Stimulated activated CD4-positive, alpha-beta T cell treated with anti-CD3 and anti-CD28 coated beads, TNF-alpha, amount 100 ng/mL, for 24 hours (primary cell): Measurements from ENCODE around the gene ZFAND2A.
"Not testable (repeated sequence)": the region's sequence is repeated elsewhere in the genome, so short reads cannot be mapped to it uniquely, and the experiment has no call there.

Experiments used
- DNase-seq, 3 experiments: peaks; one replicate each; pipeline ENCODE4 v3.0.0-alpha.2; 2020; ENCODE audit warnings: low read depth in 3 of 3

ZFAND2A gene, protein sequence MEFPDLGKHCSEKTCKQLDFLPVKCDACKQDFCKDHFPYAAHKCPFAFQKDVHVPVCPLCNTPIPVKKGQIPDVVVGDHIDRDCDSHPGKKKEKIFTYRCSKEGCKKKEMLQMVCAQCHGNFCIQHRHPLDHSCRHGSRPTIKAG

DNA sequence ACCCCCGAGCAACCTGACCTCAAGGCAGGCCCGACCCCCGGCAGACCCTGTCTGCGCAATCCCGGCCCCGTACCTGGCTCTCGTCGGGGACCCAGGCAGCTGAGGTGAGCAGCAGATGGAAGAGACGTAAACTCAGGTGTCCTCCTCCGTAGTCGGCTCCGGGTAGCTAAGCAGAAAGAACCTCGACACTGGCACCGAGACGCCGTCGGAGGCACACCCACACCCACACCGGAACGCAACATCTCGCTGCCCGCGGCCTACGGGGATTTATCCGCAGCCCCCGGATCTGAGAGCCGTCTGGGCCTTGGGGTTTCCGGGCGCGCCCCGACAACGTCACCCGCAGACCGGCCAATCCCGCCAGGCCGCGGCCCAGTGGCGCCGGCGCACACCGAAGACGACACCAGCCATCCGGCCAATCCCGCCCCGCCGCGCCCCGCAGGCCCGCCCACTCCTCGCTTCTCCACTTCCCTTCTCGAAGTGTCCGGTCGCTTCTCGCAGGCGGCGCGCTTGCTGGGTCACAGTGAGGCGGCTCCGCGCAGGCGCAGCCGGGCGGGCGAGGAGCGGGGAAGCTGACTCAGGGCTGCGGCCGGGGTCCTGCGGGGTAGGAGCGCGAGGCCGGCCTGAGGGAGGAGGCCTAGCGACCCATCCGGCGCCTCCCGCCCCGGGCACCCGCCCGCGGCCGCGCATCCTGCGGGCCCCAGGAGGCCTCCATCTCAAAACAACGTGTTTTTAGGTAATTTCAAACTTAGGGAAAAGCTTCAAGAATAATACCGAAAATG, at the start of gene ZFAND2A:
Gene ZFAND2A, minus strand, starts transcription at position 306 of the 779 bp plus-strand sequence. CDS start 1,984 bp downstream, outside the sequence.
- peak; percentile 97 to 99 (median 99) for DNase-seq

DNA sequence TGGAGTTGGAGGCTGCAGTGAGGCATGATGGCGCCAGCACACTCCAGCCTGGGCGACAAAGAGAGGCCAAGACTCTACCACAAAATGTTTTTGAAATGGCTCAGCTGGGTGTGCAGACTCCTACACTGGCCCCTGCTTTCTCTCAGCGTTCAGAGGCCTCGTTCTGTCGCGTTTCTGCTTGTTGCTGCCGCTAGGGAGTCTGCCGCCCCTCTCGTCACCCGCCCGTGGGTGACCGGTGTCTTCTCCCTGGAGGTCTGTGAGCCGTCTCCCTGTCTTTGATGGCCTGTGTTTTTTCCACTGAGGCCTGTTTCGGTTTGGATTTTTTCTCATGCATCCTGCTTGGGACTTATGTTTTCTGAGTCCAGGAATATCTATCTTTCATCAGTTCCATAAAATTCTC, 49.1 kb upstream of the ZFAND2A start:
- no peak for DNase-seq

DNA sequence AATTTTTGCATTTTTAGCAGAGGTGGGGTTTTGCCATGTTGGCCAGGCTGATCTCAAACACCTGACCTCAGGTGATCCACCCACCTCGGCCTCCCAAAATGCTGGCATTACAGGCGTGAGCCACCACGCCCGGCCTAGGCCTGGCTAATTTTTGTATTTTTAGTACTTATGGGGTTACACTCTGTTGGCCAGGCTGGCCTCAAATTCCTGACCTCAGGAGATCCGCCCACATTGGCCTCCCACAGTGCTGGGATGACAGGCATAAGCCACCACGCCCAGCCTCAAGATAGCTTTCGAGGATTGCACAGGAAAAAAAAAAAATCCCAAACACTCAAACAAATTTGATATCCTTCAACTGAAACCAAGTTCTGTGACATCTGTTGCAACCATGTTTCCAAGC, 45.7 kb upstream of the ZFAND2A start:
- not testable (repeated sequence) for DNase-seq

DNA sequence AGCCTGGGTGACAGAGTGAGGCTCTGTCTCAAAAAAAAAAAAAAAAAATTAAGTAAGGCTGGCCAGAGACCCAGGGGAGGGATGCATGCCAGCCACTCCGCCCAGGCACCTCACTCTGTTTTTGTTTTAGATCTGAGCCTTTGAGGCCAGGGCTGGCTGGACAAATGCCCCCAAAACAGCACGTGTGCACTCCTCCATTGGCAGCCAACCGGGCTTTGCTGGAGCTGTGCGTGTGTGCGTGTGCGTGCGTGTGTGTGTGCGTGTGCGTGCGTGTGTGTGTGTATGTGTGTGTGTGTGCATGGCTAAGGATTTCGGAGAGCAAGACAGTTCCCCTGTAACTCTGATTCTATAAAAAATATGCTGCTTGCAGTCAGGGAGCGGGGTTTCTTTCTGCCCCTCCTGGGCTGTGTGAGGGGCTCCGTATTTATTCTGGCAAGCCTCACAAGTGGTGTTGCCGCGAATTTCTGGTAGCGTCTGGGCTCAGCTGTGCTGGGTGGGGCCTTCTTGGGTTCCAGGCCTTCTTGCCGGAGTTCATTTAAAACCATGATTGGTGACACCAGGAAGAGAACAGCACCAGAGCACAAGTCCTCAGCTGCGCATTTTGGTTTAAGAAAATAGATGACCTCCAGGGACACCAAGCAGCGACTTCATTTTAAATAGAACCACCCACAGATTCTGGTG, 44.6 kb upstream of the ZFAND2A start:
- DNase-seq = no peak

DNA sequence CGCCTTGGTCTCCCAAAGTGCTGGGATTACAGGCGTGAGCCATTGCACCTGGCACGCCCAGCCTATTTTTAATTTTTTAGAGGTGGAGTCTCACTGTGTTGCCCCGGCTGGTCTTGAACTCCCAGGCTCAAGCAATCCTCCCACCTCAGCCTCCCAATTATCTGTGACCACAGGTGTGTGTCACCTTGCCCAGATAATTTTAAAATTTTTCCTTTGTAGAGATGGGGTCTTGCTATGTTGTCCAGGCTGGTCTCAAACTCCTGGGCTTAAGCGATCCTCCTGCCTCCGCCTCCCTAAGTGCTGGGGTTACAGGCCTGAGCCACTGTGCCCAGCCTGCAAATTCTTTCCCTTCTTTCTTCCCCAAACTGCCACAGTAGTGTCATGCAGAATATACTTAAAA, 42.9 kb upstream of the ZFAND2A start:
- DNase-seq = not testable (repeated sequence)

DNA sequence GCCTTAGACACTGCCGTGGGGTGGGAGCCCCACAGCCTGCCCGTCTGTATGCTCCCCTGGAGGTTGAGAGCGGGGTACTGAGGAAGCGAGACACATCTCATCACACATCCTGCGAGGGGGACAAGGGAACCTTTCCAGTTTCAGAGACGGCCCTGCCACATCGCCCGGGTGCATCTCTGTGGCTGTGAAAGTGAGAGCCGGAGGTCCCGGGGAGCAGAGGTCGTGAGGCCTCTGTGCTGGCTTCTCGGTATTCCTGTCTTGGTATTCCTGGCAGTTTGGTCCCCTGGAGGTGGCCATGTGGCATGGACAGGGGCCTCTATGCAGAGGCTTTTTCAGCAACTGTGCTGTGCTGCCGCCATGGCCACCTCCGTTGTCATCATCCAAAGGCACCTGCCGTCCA, 41.9 kb upstream of the ZFAND2A start:
- DNase-seq = no peak

DNA sequence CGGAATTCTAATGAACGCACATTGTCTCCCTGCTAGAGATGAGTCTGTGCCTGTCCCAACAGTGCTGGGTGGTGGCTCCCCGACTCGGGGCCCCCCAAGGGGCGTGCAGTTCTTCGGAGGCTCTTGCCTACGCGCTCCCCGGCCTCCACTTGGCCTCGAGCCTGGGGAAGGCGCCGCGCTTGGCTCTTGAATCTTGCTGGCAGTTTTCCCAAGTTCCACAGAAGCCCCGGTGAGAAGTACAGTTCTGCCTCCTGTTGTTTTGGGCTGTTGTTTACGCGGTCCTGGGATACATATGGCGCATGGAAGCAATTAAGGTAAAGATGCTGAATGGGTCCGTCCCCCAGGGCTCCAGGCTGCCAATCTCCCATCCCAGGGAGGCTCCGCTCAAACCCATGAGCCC, 40.0 kb upstream of the ZFAND2A start:
- DNase-seq = no peak

DNA sequence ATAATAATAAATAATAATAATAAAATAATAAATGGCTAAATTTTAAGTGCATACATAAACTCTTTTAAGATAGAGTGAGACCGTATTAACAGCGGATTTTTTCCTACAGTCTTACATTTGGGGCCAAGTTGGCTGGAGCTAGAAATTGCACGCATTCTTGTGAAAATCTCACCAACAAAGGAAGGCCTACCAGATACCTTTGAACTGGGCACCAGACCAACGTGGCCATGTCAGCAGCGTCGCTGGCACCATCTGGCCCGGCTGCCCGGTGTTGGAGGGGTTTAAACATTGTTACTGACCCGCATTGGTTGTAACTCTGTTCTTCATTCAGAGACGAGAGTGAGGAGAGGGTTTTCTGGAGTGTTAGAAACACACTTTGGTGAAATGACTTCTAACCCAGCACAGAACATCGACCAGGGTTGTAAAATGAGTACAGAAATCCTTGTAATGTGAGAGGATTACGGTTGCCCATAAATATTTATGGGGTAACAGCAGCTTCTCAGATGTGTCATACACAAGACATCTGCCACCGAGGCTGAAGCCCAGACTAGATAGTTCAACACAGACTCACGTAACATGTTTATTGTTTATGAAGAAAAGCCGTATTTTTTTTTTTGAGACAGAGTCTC, 38.1 kb upstream of the ZFAND2A start:
- DNase-seq = no peak

DNA sequence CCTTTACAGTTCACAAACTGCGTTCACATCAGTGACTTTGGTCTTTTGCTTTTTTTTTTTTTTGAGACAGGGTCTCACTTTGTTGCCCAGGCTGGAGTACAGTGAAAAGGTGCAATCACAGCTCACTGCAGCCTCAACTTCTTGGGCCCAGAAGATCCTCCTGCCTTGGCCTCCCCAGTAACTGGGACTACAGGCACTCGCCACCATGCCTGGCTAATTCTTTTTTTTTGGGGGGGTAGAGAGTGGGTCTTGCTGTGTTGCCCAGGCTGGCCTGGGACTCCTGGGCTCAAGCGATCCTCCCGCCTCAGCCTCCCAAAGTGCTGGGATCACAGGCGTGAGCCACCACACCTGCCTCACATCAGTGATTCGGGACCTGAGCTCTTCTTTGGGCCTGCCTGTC, 37.0 kb upstream of the ZFAND2A start:
- no peak for DNase-seq

DNA sequence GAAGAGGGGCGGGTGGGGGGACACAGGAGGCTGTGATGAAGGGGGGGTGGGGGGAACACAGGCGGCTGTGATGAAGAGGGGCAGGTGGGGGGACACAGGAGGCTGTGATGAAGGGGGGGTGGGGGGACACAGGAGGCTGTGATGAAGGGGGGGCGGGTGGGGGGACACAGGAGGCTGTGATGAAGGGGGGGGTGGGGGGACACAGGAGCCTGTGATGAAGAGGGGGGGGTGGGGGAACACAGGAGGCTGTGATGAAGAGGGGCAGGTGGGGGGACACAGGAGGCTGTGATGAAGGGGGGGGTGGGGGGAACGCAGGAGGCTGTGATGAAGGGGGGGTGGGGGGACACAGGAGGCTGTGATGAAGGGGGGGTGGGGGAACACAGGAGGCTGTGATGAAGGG, 36.4 kb upstream of the ZFAND2A start:
- DNase-seq = not testable (repeated sequence)

DNA sequence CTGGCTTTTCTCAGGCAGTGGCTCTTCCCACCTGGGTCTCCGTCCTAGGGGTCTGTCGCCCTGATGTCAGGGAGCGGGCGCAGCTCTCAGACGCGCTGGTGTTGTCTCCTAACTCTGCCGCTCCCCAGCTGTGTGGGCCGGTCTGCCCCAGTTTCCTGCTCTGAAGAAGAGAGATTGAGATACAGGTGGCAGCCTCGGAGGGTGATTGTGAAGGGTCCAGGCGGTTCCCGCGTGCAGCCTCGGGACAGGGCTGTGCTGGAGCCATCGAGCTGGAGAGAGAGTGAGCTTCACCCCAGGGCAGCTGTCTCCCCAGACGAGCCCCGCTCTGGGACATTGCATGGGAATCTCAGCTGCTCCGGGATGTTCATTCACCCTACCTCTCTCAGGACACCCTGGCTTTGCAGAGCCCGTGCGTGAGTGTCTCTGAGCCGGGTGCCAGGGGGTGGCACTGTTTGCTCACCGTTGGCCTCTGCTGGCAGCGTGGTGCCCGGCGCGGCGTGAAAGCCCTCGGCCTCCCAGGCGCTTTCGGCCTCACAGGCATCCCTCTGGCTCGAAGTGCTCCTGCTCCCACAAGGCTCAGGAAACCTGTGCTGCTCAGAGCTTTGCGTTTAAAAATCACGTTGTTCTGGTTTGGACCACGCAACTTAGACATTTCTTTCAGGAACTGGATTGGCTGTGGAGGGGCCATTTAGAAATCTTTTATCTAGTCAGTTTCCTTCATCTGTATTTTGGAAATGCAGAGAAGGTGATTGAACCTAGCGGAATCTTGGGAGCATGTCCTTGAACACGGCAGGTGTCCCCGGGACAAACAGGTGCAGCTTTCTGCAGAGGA, 33.8 kb upstream of the ZFAND2A start:
- DNase-seq = no peak

DNA sequence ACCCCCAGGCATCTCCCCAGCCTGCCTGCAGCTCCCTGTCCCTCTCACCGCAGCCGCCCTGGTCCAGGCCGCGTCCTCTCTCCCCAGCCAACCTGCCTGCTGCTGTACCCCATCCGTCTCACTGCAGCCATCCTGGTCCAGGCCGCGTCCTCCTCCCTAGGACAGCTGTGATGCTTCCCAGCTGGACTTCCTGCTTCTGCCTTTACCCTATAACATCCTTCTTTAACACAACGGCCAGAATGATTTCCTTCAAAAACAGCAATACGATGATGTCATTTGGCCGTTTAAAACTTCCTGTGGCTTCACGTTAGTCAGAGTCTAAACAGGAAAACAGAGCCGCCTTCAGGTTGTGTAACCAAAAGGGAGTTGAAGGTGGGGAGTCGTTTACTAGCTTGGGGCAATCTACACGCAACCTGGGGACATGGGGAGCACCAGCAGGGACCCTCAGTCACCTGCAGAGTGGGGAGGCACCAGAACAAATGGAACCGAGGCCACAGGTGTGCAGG, 32.2 kb upstream of the ZFAND2A start:
- DNase-seq = no peak

DNA sequence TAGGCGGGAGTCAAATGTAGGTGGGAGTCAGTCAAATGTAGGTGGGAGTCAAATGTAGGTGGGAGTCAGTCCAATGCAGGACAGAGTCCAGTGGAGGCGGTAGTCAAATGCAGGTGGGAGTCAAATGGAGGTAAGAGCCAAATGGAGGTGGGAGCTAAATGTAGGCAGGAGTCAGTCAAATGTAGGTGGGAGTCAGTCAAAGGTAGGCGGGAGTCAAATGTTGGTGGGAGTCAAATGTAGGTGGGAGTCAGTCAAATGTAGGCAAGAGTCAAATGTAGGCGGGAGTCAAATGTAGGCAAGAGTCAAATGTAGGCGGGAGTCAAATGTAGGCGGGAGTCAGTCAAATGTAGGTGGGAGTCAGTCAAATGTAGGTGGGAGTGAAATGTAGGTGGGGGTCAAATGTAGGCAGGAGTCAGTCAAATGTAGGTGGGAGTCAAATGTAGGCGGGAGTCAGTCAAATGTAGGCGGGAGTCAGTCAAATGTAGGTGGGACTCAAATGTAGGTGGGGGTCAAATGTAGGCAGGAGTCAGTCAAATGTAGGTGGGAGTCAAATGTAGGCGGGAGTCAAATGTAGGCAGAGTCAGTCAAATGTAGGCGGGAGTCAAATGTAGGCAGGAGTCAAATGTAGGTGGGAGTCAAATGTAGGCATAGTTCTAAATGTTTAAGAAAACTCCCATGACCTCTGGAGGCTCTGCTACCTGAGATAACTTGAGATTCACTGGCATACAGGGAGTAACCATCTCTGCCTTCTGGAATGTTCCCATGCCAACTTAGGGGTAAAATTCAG, 30.2 kb upstream of the ZFAND2A start:
- no peak for DNase-seq

DNA sequence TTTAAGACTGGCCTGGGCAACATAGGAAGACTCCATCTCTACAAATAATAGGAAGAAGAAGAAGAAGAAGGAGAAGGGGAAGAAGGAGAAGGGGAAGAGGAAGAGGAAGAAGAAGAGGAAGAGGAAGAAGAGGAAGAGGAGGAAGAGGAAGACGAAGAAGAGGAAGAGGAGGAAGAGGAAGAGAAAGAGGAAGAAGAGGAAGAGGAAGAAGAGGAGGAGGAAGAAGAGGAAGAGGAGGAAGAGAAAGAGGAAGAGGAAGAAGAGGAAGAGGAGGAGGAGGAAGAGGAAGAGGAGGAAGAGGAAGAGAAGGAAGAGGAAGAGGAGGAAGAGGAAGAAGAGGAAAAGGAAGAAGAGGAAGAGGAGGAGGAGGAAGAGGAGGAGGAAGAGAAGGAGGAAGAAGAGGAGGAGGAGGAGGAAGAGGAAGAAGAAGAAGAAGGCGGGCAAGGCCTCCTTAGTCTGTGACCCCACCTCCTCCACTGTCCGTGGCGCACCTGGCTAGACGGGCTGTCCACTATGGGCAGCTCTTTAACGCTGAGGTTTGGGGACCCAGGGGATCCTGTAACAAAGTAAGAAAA, 28.8 kb upstream of the ZFAND2A start:
- DNase-seq = no peak

DNA sequence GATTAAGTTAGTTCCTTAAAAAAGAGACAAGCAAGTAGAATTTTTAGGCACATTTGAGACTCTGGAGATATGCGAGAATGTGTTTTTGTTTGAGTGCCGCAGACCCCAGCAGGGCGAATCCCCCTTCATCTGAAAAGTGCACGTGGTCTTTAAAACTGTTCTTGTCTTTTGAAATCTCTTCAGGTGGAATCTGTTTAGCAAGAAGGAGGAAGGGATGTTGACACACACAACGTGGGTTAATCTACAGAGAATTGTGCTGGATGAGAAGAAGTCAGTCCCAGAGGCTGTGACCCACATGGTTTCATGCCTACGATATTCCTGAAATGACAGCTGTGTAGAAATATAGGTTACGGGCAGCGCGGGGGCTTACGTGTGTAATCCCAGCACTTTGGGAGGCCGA, 27.1 kb upstream of the ZFAND2A start:
- no peak for DNase-seq

DNA sequence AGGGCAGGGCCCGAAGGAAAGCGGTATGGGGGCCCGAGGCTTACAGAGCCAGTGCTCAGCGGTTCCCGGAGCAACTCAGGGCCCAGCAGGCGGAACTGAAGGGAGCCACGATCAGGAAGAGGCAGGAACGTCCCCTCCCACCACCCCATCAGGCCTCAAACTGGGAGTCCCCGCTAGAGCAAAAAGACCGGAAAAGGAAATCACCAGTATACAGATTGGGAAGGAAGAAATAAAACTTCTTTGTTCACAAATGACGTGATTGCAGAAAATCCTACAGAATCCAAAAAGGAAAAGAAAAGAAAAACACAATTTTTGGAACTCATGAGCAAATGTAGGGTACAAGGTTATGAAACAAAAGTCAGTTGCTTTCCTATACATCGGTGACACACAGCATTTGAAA, 21.6 kb upstream of the ZFAND2A start:
- DNase-seq = no peak

DNA sequence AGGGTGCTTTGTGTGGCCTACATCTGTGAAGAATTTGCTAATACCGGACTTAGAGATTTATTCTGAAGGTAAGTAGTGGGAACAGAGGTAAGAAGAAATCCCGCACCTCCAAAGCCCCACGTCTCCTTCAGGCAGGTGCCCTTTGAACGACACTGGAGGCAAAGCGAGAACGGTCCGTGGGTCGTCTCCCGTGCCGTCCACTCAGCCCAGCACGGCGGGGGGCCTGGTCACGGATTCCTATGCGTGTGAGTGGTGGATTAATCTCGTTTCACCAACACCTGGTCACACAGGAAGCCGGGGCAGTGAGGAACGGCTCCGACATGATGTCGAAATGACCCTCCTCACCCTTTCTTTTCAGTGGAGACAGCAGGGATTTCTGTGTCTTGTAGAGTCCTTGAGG, 21.0 kb upstream of the ZFAND2A start:
- DNase-seq = no peak

DNA sequence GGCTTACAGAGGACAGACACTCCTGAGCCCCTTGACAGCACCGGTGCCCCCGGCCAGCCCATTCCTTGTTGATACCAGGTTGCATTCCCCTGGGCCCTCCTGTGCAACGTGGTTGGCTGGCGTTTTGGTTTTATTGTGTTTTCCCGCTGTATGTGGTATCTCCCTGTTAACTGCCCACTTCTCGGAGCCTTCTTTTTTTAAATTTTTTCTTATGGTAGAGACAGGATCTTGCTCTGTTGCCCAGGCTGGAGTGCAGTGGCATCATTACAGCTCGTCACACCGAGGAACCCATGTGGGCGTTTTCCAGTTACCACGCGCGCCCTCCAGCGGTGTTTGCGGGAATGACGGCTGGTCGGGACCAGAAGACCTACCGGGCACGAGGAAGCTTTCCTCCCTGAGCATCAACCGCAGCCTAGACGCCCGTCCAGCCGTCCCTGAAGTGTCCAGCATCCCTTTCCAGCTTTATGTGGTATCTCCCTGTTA, 16.9 kb upstream of the ZFAND2A start:
- DNase-seq = peak; percentile 69 to 89 (median 76)

DNA sequence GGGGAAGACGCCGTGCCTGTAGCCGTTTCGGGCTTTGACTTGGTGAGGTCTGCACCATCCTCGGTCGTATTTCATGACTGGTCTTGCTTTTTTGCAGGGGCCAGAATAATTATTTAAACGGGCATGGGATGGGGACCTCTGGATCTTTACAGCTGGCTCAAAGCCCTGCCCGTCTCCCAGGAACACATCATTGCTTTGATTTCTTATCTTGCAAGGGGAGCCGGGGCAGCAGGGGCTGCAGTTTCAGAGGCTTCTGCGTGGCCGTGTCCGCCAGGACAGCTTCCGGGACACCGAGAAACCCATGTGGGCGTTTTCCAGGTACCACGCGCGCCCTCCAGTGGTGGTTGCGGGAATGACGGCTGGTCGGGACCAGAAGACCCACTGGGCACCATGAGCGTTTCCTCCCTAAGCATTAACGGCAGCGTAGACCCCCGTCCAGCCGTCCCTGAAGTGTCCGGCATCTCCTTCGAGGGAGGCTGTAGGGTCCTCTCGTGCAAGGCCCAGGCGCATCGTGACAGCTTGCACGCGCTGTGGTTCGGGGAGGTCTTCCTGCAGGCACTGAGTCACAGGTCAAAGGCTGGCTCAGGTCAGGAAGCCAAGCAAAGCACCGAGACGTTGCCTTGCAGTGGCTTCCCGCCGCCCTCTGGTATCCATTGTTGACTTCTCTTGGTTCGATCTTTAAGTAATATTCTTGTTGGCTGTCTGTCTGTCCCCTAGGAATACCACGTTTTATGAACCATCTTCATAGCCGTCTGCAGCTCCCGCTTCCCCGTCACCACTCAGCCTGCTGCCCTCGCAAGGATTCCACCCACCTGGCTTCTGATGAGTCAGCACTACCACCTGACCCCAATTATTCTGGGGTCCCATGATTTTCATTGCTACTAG, 16.2 kb upstream of the ZFAND2A start:
- peak; percentile 64 to 87 (median 72) for DNase-seq
